Thymus (tissue), 11 donors: Measurements from ENCODE around the gene B3GALT6. TPM values are rescaled to one million over a fixed set of nuclear protein-coding genes. Genes with fewer than 3 reads are reported as not detected.

Source experiments
- DNase-seq, 9 donors: peaks; one replicate each; pipeline ENCODE4 v3.0.0-alpha.2; 2013; ENCODE audit warnings: low spot score in 9 of 9, low read depth in 6 of 9, missing footprints in 1 of 9
- H3K27ac ChIP-seq, 2 donors: one replicate each; pipeline ENCODE4 v1.5.1; 2013; ENCODE audit warnings: control low read depth in 1 of 2, low read depth in 1 of 2, low read length in 1 of 2, mild to moderate bottlenecking in 1 of 2, moderate library complexity in 1 of 2
- H3K27me3 ChIP-seq, 2 donors: one replicate each; pipeline ENCODE4 v1.5.1; 2013; ENCODE audit warnings: low read length in 1 of 2; ENCODE audit not compliant: control insufficient read depth in 2 of 2, insufficient read depth in 1 of 2
- H3K36me3 ChIP-seq, 2 donors: one replicate each; pipeline ENCODE4 v1.5.1; 2013; ENCODE audit warnings: low read length in 1 of 2, mild to moderate bottlenecking in 1 of 2, moderate library complexity in 1 of 2; ENCODE audit not compliant: control insufficient read depth in 2 of 2, insufficient read depth in 2 of 2
- H3K4me1 ChIP-seq, 2 donors: one replicate each; pipeline ENCODE4 v1.5.1; 2013; ENCODE audit warnings: low read length in 2 of 2; ENCODE audit not compliant: control insufficient read depth in 2 of 2, insufficient read depth in 2 of 2
- H3K4me3 ChIP-seq, 2 donors: one replicate each; pipeline ENCODE4 v1.5.1; 2013; ENCODE audit warnings: low read length in 2 of 2, control low read depth in 1 of 2, mild to moderate bottlenecking in 1 of 2
- H3K9me3 ChIP-seq, 2 donors: one replicate each; pipeline ENCODE4 v1.5.1; 2013; ENCODE audit warnings: low read length in 1 of 2, mild to moderate bottlenecking in 1 of 2; ENCODE audit not compliant: control insufficient read depth in 2 of 2, insufficient read depth in 1 of 2
- WGBS: extraction: QIAGEN DNeasy Blood & Tissue Kit; methylation state at CpG from one replicate; pipeline ENCODE4 v1.1.7; 2013; 5-methylcytosine and 5-hydroxymethylcytosine counted together
- polyA plus RNA-seq: library from polyadenylated mRNA; stranded (reverse); fragments of 200-250 nt; gene quantifications from one replicate; pipeline ENCODE4 v1.2.3, GENCODE V29; 2013
- total RNA-seq: library from RNA; stranded (reverse); fragments of 120-200 nt; gene quantifications from one replicate; pipeline ENCODE4 v1.2.4, GENCODE V29; 2013
- donor health status: healthy.

Gene B3GALT6
- total and polyA plus RNA-seq, 2 donors: 11.8 to 16.3 TPM

DNA sequence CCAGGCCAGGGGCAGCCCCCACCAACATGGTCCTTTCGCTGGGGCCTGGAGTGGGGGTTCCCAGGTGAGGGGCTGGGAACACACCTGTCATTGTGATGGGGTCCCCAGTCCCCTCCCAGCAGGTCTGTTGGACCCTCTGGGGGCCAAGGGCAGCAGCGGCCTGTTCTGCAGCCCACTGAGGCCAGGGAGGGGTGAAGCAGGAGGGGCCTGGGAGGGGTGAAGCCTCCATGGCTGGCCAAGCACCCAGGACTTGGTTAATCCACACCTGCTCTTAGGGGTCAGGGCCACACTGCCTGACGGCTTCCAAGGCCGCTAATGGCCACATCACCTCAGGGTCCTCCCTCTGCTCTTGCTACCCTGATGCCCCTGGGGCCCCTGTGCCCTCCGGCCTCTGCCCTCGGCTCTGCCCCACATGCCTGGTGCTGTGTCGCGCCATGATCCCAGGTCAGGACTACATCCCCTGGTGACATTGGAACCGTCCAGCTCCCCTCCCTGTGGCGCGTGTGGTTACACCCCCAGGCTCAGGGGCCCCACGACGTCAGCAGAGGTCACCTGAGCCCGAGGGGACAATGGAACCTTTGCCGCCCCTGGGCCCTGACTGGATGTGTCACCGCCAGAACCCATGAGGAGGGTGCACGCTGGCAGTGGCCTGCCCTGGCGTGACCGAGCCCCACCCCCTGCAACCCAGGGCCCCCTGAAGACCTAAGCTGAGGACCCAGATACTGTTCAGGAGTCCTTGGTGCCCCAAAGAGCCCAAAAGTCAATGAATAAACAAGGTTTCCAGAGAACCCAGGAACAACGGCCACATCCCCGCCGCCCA, 32.7 kb upstream of the B3GALT6 start:
- Histone ChIP-seq H3K36me3 (no peaks in the 10 kb centered on the region), H3K27ac (no peak overlapping the region), H3K4me3 (no peak overlapping the region), H3K4me1 (peaks cover 3 to 4% of the 10 kb centered on the region in 2 donors), H3K27me3 (peaks cover 24 to 41% of the 10 kb centered on the region in 2 donors), H3K9me3 (peaks cover 1 to 4% of the 10 kb centered on the region in 2 donors)
- no peak for DNase-seq
- WGBS: 97% methylated on average over 22 of the region's 22 CpGs

DNA sequence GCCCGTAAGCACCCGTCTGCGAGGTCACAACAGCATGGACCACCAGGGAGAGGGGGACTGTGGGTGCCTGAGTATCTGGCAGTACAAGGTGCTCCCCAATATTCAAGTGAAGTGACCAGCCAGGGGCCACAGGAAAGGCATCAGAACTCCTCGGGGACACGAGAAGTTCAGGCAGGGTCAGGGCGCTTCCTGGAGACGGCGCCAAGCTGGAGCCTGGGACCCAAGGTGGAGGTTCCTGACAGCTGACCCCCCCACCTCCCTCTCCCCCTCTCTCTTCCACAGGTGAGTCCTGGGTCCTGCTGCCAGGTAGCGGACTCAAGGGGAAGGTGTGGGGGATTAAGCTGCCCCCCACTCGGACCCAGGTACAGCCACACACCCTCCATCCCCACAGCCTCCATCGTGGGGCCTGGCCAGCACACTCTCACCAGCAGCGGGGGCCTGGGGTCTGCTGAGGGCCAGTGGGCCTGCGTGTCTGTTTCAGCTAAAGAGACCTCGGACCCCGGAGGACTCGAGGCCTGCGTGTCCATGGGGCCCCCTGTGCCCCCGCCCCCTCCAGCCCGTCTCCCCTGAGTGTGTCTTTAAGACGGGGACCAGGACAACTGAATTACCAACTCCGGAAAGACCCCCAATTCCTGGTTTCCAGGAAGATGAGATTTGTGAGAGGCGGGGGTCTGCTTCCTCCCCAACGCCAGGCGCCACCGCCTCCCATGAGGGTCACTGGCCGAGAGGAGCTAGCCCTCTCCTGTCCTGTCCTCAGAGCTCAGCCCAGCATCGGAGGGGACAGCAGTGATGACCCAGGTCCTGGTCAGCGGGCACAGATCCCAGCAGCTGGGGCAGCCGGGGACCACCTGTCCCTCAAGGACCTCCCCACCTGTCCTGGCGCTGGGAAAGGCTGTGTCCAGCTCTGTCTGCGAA, 31.8 kb upstream of the B3GALT6 start:
- no peak for DNase-seq
- peak overlapping the region in 1 of 2 donors; percentile 52 for H3K4me3 ChIP-seq
- H3K27ac ChIP-seq: no peak overlapping the region

DNA sequence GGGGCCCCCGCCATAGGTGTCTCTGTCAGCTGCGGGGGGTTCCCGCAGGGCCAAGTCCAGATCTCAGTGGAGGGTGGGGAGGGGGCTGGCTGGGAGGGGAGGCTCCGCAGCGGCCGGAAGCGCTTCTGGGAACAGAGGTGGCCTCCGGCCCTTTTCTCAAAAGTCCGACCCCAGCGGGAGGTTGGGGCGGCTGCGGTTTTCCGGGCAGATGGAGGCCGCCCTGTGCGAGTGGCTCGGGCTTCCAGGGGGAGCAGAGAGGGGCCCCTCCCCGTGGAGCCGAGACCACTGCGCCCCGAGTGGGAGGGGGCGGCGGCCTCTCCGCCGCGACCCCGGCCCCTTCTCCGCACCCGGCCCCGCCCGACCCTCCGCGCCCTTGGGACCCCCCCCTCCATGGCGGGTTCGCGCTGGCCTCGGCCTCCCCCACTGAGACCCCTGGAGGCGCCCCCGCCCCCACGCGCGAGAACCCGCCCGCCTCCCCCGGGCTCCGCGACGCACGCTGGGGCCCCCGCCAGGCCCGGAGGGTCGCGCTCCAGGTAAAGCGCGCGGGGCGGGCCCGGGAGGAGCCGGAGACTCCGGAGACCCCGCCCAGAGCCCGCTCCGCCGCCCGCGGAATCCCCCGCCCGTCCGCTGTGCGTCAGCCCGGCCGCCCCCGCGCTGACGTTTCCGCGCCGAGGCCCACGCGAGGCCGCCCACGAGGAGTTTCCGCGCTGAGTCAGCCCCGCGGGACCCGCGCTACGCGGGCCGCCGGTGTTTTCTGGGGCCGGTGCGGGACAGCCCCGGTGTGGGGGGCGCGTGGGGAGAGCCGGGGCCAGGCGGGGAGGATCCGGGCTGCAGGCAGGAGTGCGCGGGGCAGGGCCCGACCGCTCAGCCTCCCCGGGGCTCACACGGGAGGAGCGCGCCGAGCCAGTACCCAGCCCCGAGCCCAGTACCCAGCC, 30.9 kb upstream of the B3GALT6 start:
- Histone ChIP-seq H3K9me3 (peaks cover 1 to 4% of the 10 kb centered on the region in 2 donors), H3K4me1 (peaks cover 3 to 4% of the 10 kb centered on the region in 2 donors), H3K27me3 (peaks cover 36 to 59% of the 10 kb centered on the region in 2 donors), H3K4me3 (peak overlapping the region in 1 of 2 donors; percentile 52), H3K36me3 (no peaks in the 10 kb centered on the region), H3K27ac (no peak overlapping the region)
- 1% methylated on average over 109 of the region's 109 CpGs for WGBS
- peak in 3 of 9 donors; percentile 41 to 65 (median 44) for DNase-seq

More for the DNA sequence above, 31.8 kb upstream of the B3GALT6 start:
- Histone ChIP-seq H3K4me1 (peaks cover 3 to 4% of the 10 kb centered on the region in 2 donors), H3K9me3 (peaks cover 1 to 4% of the 10 kb centered on the region in 2 donors), H3K36me3 (no peaks in the 10 kb centered on the region), H3K27me3 (peaks cover 27 to 50% of the 10 kb centered on the region in 2 donors)
- WGBS: 78% methylated on average over 31 of the region's 31 CpGs

DNA sequence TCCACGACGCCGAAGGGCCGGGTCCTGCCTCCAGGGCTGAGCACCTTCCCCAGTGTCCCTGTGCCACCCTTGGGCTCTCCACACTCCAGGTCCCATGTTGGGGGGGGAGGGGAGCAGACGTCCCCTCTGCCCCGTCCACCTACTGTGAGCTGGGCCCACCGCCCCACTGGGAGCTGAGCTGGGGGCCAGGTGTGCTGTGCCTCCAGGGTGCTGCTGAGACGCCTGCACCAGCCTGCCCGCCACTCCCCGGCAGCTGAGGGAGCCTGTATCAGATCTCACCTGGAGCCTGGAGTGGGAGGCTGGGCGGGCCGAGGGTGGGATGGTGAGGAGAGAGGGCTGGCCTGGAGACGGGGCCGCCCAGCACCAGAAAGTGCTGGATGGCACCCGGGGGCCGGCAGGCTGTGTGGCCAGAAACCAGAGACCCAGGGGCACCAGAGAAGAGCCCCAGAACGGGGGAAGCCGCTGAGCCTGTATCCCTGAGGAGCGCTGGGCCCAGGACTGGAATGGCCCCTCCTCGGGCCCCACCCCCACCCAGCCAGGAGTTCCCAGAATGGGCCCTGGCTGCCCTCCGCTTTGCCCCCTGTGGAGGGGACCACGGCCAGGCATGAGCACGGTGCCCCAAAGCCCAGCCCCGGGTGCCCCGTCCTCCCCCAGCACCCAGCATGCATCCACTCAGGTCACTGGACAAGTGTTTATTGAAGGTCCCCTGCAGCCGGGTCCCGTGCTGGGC, 29.0 kb upstream of the B3GALT6 start:
- no peak for DNase-seq
- peaks cover 0 to 1% of the 10 kb centered on the region in 2 donors for H3K9me3 ChIP-seq
- H3K27ac ChIP-seq: no peak overlapping the region
- H3K4me1 ChIP-seq: peaks cover 3 to 12% of the 10 kb centered on the region in 2 donors
- 91% methylated on average over 27 of the region's 27 CpGs for WGBS
- H3K36me3 ChIP-seq: no peaks in the 10 kb centered on the region
- no peak overlapping the region for H3K4me3 ChIP-seq
- H3K27me3 ChIP-seq: peaks cover 51 to 75% of the 10 kb centered on the region in 2 donors

DNA sequence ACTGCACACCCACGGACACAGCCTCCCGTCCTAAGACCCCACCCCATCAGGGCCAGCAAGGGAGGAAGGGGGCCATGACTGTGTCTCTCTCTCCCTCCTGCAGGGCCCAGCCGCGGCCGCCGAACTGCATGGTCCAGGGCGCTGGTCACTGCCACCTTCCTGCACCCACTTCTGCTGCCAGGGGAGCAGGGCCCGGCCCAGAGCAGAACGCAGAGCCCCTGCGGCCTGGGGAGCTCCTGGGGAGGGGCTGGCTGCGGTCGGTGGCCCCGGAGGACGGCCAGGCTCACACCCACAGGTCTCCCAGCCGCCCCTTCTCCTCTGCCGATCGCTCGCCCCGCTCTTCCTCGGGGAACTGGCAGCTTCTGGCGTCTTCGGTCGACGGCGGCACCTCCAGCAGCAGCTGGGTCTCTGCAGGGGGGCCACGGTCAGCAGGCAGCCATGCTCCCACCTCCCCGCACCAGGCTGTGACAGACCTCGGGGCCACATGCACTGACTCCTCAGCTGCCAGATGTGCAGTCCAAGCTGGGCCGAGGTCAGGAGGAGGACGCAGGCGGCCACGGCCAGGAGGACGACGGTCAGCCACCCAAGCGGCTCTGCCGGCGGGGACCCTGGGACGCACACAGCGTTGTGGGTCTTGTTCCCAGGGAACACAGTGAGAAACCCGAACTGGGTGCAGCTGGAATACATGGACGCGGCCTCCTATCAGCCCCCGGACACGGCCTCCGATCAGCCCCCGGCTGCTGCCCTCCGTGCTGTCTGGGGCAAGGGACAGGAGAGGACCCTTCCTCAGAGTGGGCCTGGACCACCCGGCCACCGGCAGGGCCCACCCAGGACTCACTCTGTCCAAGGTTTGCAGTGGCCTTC, 28.2 kb upstream of the B3GALT6 start:
- no peak overlapping the region for H3K4me3 ChIP-seq
- H3K9me3 ChIP-seq: peaks cover 0 to 1% of the 10 kb centered on the region in 2 donors
- H3K27me3 ChIP-seq: peaks cover 55 to 83% of the 10 kb centered on the region in 2 donors
- 95% methylated on average over 49 of the region's 49 CpGs for WGBS
- no peaks in the 10 kb centered on the region for H3K36me3 ChIP-seq
- peaks cover 3 to 20% of the 10 kb centered on the region in 2 donors for H3K4me1 ChIP-seq
- no peak for DNase-seq
- H3K27ac ChIP-seq: no peak overlapping the region

DNA sequence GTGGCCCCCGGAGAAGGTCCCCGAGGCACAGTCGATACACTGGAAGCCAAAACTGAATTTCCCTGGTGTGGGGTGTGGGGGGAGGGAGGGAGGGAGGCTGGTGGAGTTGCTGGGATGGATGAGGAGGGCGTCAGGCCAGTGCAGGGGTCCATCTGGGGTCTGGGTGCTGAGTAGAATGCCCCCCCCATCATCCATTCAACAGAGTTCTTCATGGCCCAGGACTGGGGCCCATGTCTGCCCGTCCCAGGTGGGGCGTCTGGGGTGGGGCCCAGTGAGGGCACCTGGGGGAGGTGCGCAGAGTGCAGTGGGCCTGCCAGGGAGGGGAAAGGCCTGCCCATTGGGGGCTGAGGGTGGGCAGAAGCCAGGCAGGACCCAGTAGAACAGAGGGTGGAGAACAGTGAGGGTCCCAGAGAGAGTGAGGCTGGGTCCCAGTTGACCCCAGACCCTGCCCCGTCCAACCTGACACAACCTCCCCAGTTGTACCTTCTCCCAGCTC, 27.6 kb upstream of the B3GALT6 start:
- no peak for DNase-seq
- Histone ChIP-seq H3K36me3 (no peaks in the 10 kb centered on the region), H3K27me3 (peaks cover 55 to 85% of the 10 kb centered on the region in 2 donors), H3K9me3 (peaks cover 0 to 1% of the 10 kb centered on the region in 2 donors), H3K27ac (no peak overlapping the region), H3K4me1 (peaks cover 8 to 26% of the 10 kb centered on the region in 2 donors), H3K4me3 (no peak overlapping the region)
- WGBS: 93% methylated on average over 8 of the region's 8 CpGs

DNA sequence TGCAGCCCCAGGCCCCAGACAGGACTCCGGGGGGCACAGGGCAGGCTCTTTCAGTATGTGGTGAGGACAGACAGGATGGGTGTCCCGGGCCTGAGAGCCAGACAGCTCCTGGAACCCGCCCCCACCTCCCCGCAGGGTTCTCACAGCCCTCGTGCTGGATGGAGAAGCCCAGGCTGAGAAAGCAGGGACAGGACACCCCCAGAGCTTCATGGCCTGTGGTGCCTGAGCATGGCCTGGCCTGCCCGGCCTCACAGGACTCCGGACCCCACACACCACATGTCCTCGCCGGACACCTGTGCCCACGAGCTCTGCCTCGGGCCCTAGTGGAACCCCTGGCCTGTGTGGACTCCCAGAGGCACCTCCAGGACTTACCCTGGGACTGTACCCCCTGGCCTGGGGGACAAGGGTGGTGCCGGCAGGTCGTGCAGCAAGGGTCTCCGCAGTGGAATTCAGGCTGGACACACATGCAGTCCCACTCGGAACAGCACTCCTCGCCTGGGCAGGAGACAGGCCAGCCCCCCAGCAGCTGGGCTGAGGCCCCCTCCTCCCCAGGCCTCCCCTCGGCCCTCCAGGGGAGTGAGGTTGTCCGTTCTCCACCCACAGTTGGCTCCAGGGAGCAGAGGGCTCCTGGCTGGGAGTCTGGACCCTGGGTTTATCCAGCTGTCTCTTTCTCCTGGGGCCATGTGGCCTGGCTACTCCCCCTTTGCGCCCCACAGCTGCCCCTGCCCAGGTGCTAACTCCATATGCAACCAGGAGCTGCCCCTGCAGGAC, 26.9 kb upstream of the B3GALT6 start:
- peaks cover 8 to 29% of the 10 kb centered on the region in 2 donors for H3K4me1 ChIP-seq
- H3K36me3 ChIP-seq: no peaks in the 10 kb centered on the region
- no peak overlapping the region for H3K27ac ChIP-seq
- no peak for DNase-seq
- no peak overlapping the region for H3K4me3 ChIP-seq
- 91% methylated on average over 19 of the region's 19 CpGs for WGBS
- peaks cover 0 to 1% of the 10 kb centered on the region in 2 donors for H3K9me3 ChIP-seq
- H3K27me3 ChIP-seq: peaks cover 50 to 84% of the 10 kb centered on the region in 2 donors
